Muscle of leg (tissue), 11 donors: Measurements from ENCODE around the gene NAGS. TPM values are rescaled to one million over a fixed set of nuclear protein-coding genes. Genes with fewer than 3 reads are reported as not detected.
"Not testable (repeated sequence)": the region's sequence is repeated elsewhere in the genome, so short reads cannot be mapped to it uniquely, and the experiment has no call there.

Experiments
- DNase-seq: peaks from one replicate; pipeline ENCODE4 v3.0.0; 2013
- H3K27ac ChIP-seq: one replicate; pipeline ENCODE4 v1.5.1; 2013; ENCODE audit warnings: mild to moderate bottlenecking, low read length, control low read depth
- H3K27me3 ChIP-seq: one replicate; pipeline ENCODE4 v1.6.1; 2013; ENCODE audit warnings: low read length; ENCODE audit not compliant: control insufficient read depth, insufficient read depth
- H3K36me3 ChIP-seq: one replicate; pipeline ENCODE4 v1.6.1; 2013; ENCODE audit warnings: low read length; ENCODE audit not compliant: control insufficient read depth, insufficient read depth
- H3K4me1 ChIP-seq: one replicate; pipeline ENCODE4 v1.6.1; 2013; ENCODE audit warnings: low read length; ENCODE audit not compliant: control insufficient read depth, insufficient read depth
- H3K4me3 ChIP-seq: one replicate; pipeline ENCODE4 v1.5.1; 2013; ENCODE audit warnings: low read length, control low read depth
- H3K9me3 ChIP-seq: replicated peaks from 2 replicates; pipeline ENCODE4 v1.6.1; 2013; ENCODE audit warnings: low read depth, low read length; ENCODE audit not compliant: control insufficient read depth
- WGBS: methylation state at CpG from one replicate; pipeline ENCODE4 v1.1.5; 2013; ENCODE audit warnings: missing lambda C conversion rate; ENCODE audit not compliant: insufficient coverage; 5-methylcytosine and 5-hydroxymethylcytosine counted together
- polyA plus RNA-seq, 8 donors: library from polyadenylated mRNA; unstranded; fragments of 120-200 nt; gene quantifications; one replicate each; pipeline versions ENCODE4 v1.2.1 to v1.2.3, GENCODE V29; 2013; ENCODE audit warnings: inconsistent platforms in 1 of 8, low replicate concordance in 1 of 8; ENCODE audit not compliant: insufficient read length in 8 of 8, insufficient read depth in 1 of 8
- total RNA-seq: library from RNA; stranded (reverse); fragments of 120-200 nt; gene quantifications from one replicate; pipeline ENCODE4 v1.2.4, GENCODE V29; 2013

The NAGS gene
- total and polyA plus RNA-seq, 9 donors = 0.38 to 2.3 (median 0.58) TPM

DNA sequence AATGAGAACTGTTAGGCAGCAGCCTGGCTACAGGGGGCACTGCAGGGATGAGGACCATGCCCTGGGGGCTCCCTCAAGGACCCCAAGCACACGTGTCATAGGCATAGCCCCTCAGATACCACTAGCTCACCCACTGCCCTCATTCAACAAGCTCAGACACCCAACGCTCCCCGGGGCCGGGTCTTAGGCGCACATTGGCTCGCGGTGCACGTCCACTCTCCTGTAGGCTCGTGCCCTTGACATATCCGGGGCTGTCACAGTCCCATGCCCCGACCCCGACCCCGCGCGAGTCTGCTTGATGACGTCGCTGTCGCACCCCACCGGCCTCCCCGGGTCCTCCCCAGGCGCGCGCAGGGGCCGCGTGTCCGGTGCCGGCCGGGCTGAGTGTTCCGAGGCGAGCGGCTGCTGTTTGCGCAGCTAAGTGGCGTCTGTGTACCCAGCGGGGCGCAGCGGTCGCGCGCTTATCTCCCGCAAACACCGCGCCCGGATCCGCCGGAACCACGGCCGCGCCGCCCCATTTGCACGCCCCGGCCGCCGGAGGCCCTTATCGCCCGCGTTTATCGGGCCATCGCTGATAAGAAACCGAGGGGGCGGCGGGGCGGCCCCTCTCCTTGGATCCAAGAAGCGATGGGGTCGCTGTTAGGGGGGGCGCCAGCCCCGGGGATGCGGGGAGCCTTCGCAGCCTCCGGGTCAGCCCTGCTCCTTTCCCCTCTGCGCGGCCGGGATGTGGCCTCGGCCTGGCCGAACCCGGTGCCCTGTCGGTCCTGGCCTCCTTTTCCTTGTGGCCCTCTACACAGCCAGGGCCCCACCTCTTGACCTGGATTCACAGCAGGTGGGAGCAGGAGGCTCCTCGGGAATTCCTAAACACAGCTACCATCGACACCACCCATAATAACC, 20.7 kb upstream of the NAGS start:
- under 1% methylated on average over 75 of the region's 78 CpGs for WGBS
- Histone ChIP-seq H3K27me3 (peaks cover 66% of the 10 kb centered on the region), H3K4me3 (peak overlapping the region; percentile 46), H3K4me1 (peaks cover 12% of the 10 kb centered on the region), H3K27ac (no peak overlapping the region), H3K9me3 (no peaks in the 10 kb centered on the region), H3K36me3 (no peaks in the 10 kb centered on the region)
- DNase-seq = peak; percentile 16

DNA sequence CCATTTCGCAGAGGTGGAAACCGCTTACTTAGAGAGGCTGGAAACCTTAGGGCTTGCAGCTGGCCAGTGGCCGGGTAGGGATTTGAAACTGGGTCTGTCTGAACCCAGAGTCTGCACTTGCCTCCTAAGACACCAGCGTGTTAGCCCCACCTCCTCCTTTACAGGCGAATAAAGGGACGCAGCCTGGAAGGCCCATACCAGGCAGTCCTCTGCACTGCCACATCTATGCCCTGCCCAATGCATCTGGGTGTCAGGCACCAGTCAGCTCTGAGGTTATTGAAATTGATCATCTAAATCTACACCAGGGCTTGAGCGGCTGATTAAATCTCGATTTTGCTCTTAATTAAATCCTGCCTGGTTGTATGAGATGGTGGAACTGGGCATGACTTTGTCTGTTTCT, 19.9 kb upstream of the NAGS start:
- peak overlapping the region; percentile 46 for H3K4me3 ChIP-seq
- no peak overlapping the region for H3K27ac ChIP-seq
- H3K36me3 ChIP-seq = no peaks in the 10 kb centered on the region
- peaks cover 62% of the 10 kb centered on the region for H3K27me3 ChIP-seq
- DNase-seq = no peak
- WGBS = 43% methylated on average over 4 of the region's 8 CpGs
- peaks cover 12% of the 10 kb centered on the region for H3K4me1 ChIP-seq
- no peaks in the 10 kb centered on the region for H3K9me3 ChIP-seq

DNA sequence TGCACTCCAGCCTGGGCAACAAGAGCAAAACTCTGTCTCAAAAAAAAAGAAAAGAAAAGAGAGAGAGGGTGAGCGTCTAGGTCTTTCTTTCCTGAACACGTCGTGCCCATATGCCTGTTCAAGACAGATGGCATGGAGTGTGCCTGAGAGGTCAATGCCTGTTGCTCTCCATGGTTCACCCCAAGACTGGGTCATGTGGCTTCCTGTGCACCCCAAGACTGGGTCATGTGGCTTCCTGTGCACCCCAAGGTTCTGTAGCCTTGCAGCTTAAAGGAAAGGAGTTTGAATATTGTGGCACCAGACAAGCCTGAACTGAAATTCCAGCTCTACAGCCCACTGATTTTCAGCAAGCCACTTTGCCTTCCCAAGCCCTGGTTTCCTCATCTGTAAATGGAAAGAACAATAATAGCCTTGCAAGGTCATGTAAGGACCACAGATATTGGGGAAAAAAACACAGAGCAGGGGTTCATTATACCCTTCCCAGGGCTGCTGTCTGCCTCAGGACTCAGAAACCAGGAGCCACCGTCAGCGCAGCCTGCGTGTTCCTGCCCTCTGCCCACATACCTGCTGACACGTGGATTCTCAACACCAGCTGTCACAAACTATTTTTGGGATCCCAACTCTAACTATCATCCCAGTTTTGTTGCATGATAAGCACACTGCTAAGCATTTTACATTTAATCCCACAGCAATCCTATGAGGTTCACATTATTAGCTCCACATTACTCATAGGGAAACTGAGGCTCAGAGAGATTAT, 18.0 kb upstream of the NAGS start:
- Histone ChIP-seq H3K9me3 (no peaks in the 10 kb centered on the region), H3K27ac (no peak overlapping the region), H3K4me1 (peaks cover 12% of the 10 kb centered on the region), H3K36me3 (no peaks in the 10 kb centered on the region), H3K4me3 (no peak overlapping the region), H3K27me3 (peaks cover 60% of the 10 kb centered on the region)
- 60% methylated on average over 5 of the region's 7 CpGs for WGBS
- DNase-seq = no peak

DNA sequence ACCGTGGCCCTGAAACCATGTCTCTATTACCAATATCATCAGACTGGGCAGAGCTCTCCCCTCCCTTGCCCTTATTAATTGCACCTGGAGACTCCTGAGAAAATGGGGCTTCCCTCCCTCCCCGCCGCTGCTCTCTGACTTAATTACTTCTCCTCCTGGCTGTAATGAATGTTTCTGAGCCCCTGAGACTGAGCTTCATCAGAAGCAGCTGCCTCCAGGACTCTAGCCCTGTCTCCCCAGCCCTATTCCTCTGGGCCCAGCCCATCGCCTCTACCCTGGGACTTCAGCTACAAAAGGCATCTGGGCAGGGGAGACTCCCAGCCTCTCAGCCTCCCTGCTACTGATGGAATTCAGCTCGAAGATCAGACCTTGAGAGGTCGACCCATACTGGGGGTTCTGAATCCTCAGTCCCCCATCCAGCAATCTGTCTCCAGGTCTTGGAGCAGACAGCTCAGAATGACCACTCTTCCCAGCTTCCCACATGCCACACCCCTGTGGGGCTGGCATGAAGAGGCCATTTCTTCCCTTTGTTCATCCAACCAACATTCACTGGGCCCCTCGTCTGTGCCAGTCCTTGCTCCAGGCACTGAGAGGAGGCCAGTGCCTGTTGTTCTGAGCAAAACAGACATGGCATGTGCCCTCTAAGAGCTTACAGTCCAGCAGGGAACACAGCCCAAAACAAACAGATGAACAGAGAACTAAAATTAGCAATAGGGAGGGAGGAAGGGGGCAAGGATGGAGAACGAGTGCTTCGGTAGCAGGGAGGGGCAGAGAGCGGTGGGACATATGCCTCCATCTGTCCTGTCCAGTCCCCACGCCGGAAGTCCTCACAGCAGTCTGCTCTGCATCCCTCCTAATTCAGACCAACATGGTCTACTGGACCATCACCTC, 17.0 kb upstream of the NAGS start:
- H3K4me1 ChIP-seq = peaks cover 12% of the 10 kb centered on the region
- WGBS = 37% methylated on average over 9 of the region's 12 CpGs
- no peaks in the 10 kb centered on the region for H3K9me3 ChIP-seq
- no peaks in the 10 kb centered on the region for H3K36me3 ChIP-seq
- no peak for DNase-seq
- H3K27me3 ChIP-seq = peaks cover 55% of the 10 kb centered on the region
- no peak overlapping the region for H3K27ac ChIP-seq
- no peak overlapping the region for H3K4me3 ChIP-seq

DNA sequence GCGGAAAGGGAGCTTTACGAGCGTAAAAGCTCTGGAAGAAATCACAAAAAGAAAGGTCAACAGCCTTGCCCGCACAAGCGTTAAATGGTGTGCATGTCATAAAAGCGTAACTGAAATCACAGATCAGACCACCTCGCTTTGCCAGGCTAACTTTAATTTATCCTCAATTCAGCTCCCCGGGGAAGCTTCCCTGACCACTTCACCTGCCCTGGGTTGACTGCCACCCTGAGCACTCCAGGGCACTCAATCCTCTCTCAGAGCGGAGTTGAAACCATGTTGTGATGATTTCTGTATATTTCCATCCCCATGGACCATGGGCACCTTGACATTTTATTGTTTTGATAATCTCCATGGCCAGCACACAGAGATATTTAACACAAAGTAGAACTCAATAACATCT, 16.1 kb upstream of the NAGS start:
- no peak for DNase-seq
- Histone ChIP-seq H3K9me3 (no peaks in the 10 kb centered on the region), H3K4me1 (peaks cover 12% of the 10 kb centered on the region), H3K27ac (no peak overlapping the region), H3K4me3 (no peak overlapping the region), H3K27me3 (peaks cover 50% of the 10 kb centered on the region), H3K36me3 (no peaks in the 10 kb centered on the region)
- 48% methylated on average over 5 of the region's 9 CpGs for WGBS

DNA sequence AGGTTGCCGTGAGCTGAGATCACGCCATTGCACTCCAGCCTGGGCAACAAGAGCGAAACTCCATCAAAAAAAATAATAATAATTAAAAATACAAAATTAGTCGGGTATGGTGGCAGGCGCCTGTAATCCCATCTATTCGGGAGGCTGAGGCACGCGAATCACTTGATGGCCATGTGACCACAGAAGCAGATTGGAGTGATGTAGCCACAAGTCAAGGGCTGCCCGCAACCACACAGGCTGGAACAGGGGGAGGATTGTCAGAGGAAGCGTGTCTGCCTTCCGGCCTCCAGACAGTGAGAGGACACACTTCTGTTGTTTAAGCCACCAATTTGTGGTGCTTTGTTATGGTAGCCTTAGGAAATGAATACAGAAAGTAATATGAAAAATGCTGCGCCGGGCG, 11.8 kb upstream of the NAGS start:
- Histone ChIP-seq H3K9me3 (no peaks in the 10 kb centered on the region), H3K27ac (no peak overlapping the region), H3K36me3 (no peaks in the 10 kb centered on the region), H3K27me3 (peaks cover 41% of the 10 kb centered on the region), H3K4me3 (no peak overlapping the region), H3K4me1 (peaks cover 8% of the 10 kb centered on the region)
- WGBS = 87% methylated on average over 7 of the region's 14 CpGs
- DNase-seq = no peak

DNA sequence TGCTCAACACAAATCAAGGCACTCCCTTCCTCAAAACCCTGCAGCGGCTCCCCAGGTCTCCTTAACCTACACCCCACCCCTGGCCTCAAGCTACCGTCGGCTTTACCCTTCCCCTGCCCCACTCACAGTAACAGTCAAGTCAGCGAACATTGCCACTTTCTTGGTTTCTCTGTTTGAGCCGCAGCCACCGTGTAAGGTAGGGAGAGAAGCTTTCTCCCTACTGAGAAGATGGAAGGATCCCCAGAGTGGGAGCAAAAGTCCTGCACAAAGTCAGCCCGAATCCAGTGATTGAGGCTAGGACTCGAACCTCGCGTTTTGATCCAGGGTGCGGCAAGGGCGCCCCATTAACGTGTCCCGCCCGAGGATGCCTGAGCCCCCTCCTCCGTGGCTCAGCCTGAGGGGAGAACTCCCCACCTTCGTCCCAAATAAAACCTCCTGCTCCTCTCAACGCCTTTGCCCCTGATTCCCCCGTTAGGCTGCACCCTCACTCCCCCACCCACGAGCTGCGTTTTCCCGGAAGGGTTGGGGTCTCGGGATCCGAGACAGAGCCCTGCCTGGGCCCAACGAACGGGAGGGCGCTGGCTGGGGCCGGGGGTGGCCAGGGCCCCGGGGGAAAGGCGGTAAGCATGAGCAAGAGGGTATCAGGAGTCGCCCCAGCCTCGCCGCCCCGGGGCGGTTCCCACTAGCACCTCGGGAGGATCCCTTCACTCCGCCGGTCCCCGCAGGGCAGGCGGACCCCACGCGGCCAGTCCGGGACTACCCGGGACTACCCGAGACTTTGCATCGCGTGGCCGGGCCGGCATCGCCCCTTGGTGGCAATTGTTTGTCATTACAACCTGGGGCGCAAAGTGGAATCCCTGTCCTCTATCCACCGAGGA, 9.9 kb upstream of the NAGS start:
- Histone ChIP-seq H3K27me3 (peaks cover 36% of the 10 kb centered on the region), H3K27ac (no peak overlapping the region), H3K36me3 (no peaks in the 10 kb centered on the region), H3K4me3 (peak overlapping the region; percentile 15), H3K9me3 (no peaks in the 10 kb centered on the region), H3K4me1 (peaks cover 8% of the 10 kb centered on the region)
- 2% methylated on average over 45 of the region's 52 CpGs for WGBS
- peak; percentile 26 for DNase-seq

DNA sequence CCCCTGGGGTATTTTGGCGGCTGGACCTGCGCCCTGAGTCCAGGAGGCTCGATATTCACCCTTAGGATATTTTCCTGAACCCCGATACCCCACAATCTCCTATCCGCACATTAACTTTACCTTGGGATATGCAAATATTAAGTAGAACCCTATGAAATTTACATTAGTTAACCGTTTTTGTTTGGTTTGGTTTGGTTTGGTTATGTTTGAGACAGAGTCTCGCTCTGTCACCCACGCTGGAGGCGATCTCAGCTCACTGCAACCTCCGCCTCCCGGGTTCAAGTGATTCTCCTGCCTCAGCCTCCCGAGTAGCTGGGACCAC, 9.3 kb upstream of the NAGS start:
- Histone ChIP-seq H3K4me1 (peaks cover 8% of the 10 kb centered on the region), H3K4me3 (peak overlapping the region; percentile 15), H3K27ac (no peak overlapping the region), H3K9me3 (no peaks in the 10 kb centered on the region), H3K36me3 (no peaks in the 10 kb centered on the region), H3K27me3 (peaks cover 36% of the 10 kb centered on the region)
- no peak for DNase-seq
- 20% methylated on average over 1 of the region's 12 CpGs for WGBS

DNA sequence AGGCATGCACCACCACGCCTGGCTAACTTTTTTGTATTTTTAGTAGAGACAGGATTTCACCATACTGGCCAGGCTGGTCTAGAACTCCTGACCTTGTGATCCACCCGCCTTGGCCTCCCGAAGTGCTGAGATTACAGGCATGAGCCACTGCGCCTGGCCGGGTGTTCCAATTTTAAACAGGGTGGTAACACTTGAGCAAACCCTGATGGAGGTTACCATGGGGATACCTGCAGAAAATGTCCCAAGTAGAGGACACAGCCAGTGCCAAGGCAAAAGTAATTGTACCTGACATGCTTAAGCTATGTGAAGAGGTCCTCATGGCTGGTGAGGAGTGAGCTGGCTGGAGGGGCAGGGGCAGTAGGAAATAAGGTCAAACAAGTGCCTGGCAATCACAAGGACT, 7.2 kb upstream of the NAGS start:
- not testable (repeated sequence) for H3K4me3 ChIP-seq, H3K4me1 ChIP-seq, H3K9me3 ChIP-seq, H3K36me3 ChIP-seq, H3K27ac ChIP-seq, DNase-seq
- H3K27me3 ChIP-seq = peaks cover 52% of the 10 kb centered on the region
- 83% methylated on average over 5 of the region's 5 CpGs for WGBS
